GM19023 (cell line): ENCODE measurements around the gene ITGA11.

ENCODE experiments used
- ATAC-seq: cut with Tn5 transposase; IDR thresholded peaks from one replicate; pipeline ENCODE4 v1.9.1; 2021; ENCODE audit warnings: mild to moderate bottlenecking, moderate library complexity; ENCODE audit not compliant: unreplicated experiment

Gene ITGA11

GRCh38 chr15:68413363-68414205 lies 18.4 kb downstream of the ITGA11 start:
- no peak for ATAC-seq

GRCh38 chr15:68412218-68412617 lies 19.7 kb downstream of the ITGA11 start:
- no peak for ATAC-seq

- no peak for ATAC-seq
These were observed 20.2 kb downstream of the ITGA11 start for GRCh38 chr15:68411735-68412134.

GRCh38 chr15:68411343-68411675 lies 20.7 kb downstream of the ITGA11 start:
- ATAC-seq, result no peak

GRCh38 chr15:68410466-68411342 lies 21.3 kb downstream of the ITGA11 start:
- no peak for ATAC-seq

- ATAC-seq, result no peak
These were observed 22.1 kb downstream of the ITGA11 start for GRCh38 chr15:68409736-68410370.

- no peak for ATAC-seq
These were observed 23.0 kb downstream of the ITGA11 start for GRCh38 chr15:68408971-68409370.

GRCh38 chr15:68407886-68408881 lies 23.8 kb downstream of the ITGA11 start:
- ATAC-seq, result no peak

GRCh38 chr15:68407141-68407885 lies 24.6 kb downstream of the ITGA11 start:
- no peak for ATAC-seq

- ATAC-seq, result no peak
These were observed 26.3 kb downstream of the ITGA11 start for GRCh38 chr15:68405378-68406250.

- ATAC-seq, result no peak
These were observed 27.7 kb downstream of the ITGA11 start for GRCh38 chr15:68404056-68404798.

GRCh38 chr15:68403161-68403941 lies 28.6 kb downstream of the ITGA11 start:
- ATAC-seq, result no peak

GRCh38 chr15:68402432-68403160 lies 29.4 kb downstream of the ITGA11 start:
- no peak for ATAC-seq

GRCh38 chr15:68401496-68402431 lies 30.2 kb downstream of the ITGA11 start:
- ATAC-seq, result no peak

- ATAC-seq, result no peak
These were observed 31.9 kb downstream of the ITGA11 start for GRCh38 chr15:68400066-68400456.
